ENCODE data around the gene KYNU. TPM values are rescaled to one million over a fixed set of nuclear protein-coding genes. Genes with fewer than 3 reads are reported as not detected.

Gene KYNU
- total and polyA plus RNA-seq, 2 of the 13 experiments (the other 11 are each of a cell fraction or from before 2014, with no cell fraction given) = 21.9 to 68.6 TPM

- no peaks in the 10 kb centered on the region for H4K20me1 ChIP-seq (ENCODE audit: insufficient read depth, low read length)
- H3K36me3 ChIP-seq (replicated peaks in 1 of 2; ENCODE audit: control insufficient read depth in 1 of 2, insufficient read depth in 2 of 2, low read length in 2 of 2) = no peaks in the 10 kb centered on the region
- H3K9me3 ChIP-seq (ENCODE audit: low read length) = no peaks in the 10 kb centered on the region
- H3K9ac ChIP-seq (ENCODE audit: insufficient read depth, low read depth, low read length) = no peak overlapping the region
- POLR2A ChIA-PET = no interaction called here
- DNase-seq (ENCODE audit: low spot score) (no peak), ATAC-seq (no peak), FAIRE-seq (no peak)
- H2AFZ ChIP-seq (ENCODE audit: low read length) = no peak overlapping the region
- intact Hi-C loops (cut with micrococcal nuclease; ENCODE audit: unreplicated experiment) = no loop called here
- H3K4me3 ChIP-seq (replicated peaks in 1 of 3; ENCODE audit: insufficient read depth in 1 of 3, low read depth in 2 of 3, low read length in 3 of 3) = no peak overlapping the region
- in situ Hi-C loops (cut with HindIII; ENCODE audit: extremely low pct_ligation_motif_present, low pct_unique_long_range_greater_than_20kb) = no loop called here
- TF ChIP-seq CC2D1A (CRISPR knock-in tag; IDR thresholded peaks at IDR 0.05) (no peak), MAFK (conservative IDR thresholded peaks at IDR 0.05 in 1 of 2, IDR thresholded peaks at IDR 0.05 in 1 of 2; ENCODE audit: low read length in 2 of 2) (no peak), ZNF432 (CRISPR knock-in tag; IDR thresholded peaks at IDR 0.05; ENCODE audit: borderline replicate concordance) (no peak), NR3C1 (CRISPR knock-in tag; IDR thresholded peaks at IDR 0.05) (no peak), ZBTB2 (CRISPR knock-in tag; IDR thresholded peaks at IDR 0.05; ENCODE audit: low read depth) (no peak), ZNF558 (CRISPR knock-in tag; IDR thresholded peaks at IDR 0.05; ENCODE audit: borderline replicate concordance) (no peak), NRL (CRISPR knock-in tag; IDR thresholded peaks at IDR 0.05; ENCODE audit: borderline replicate concordance) (no peak), ZFP90 (CRISPR knock-in tag; IDR thresholded peaks at IDR 0.05; ENCODE audit: borderline replicate concordance) (no peak), EED (CRISPR knock-in tag; IDR thresholded peaks at IDR 0.05) (no peak), ZNF34 (CRISPR knock-in tag; IDR thresholded peaks at IDR 0.05; ENCODE audit: borderline replicate concordance) (no peak)
- no TSS peak for BruUV-seq (replicated peaks)
- no peaks in the 10 kb centered on the region for H3K4me1 ChIP-seq (ENCODE audit: insufficient read depth, low read length)
- 2% methylated on average over 3 of the region's 3 CpGs for whole genome bisulfite sequencing (ENCODE audit: low lambda C conversion rate)
- no peak overlapping the region for H3K4me2 ChIP-seq (ENCODE audit: low read depth, low read length)
- H3K27me3 ChIP-seq (ENCODE audit: control insufficient read depth in 1 of 2, insufficient read depth in 2 of 2, low read length in 2 of 2) = no peaks in the 10 kb centered on the region
- H3K27ac ChIP-seq (ENCODE audit: extremely low read length, insufficient read depth, low read length) = no peak overlapping the region
- CTCF ChIA-PET (ENCODE audit: low intra/inter-chr PET ratio, low total read pairs) = no interaction called here
- no peaks in the 10 kb centered on the region for H3K79me2 ChIP-seq (ENCODE audit: insufficient read depth, low read length)
Observed at GRCh38 chr2:143068094-143068493, 190.6 kb downstream of the KYNU start.

All from HepG2 (cell line).